Natural killer cell (primary cell): ENCODE results near the gene TRAT1. TPM values are rescaled to one million over a fixed set of nuclear protein-coding genes. Genes with fewer than 3 reads are reported as not detected.

ENCODE experiments used
- ATAC-seq, 3 donors: fragments of 150-1000 bp in 2 of 3; fragments of 200-7000 bp in 1 of 3; cut with Tn5 transposase; 1 replicate in 1 of 3; 2 replicates in 2 of 3; pipeline ENCODE4 v1.10.0; 2021; ENCODE audit warnings: mild to moderate bottlenecking in 2 of 3, moderate library complexity in 2 of 3
- DNase-seq, 2 donors: peaks; one replicate each; pipeline versions ENCODE4 v3.0.0 to v3.0.0-alpha.2; 2013 to 2021; ENCODE audit warnings: mixed read lengths in 1 of 2
- H3K27ac ChIP-seq: one replicate; pipeline ENCODE4 v1.5.1; 2013; ENCODE audit warnings: mild to moderate bottlenecking, low read length
- H3K27me3 ChIP-seq: one replicate; pipeline ENCODE4 v1.6.1; 2013; ENCODE audit warnings: low read length; ENCODE audit not compliant: control insufficient read depth, insufficient read depth
- H3K36me3 ChIP-seq: one replicate; pipeline ENCODE4 v1.6.1; 2013; ENCODE audit warnings: low read length; ENCODE audit not compliant: control insufficient read depth, insufficient read depth
- H3K4me1 ChIP-seq: one replicate; pipeline ENCODE4 v1.6.1; 2013; ENCODE audit warnings: low read length; ENCODE audit not compliant: control insufficient read depth, insufficient read depth
- H3K4me3 ChIP-seq: one replicate; pipeline ENCODE4 v1.5.1; 2013; ENCODE audit warnings: low read length
- H3K9me3 ChIP-seq: one replicate; pipeline ENCODE4 v1.6.1; 2013; ENCODE audit warnings: low read length; ENCODE audit not compliant: control insufficient read depth, insufficient read depth
- H3K27ac Mint-ChIP-seq, 2 donors: one replicate each; pipeline ENCODE4 v1.8.0; 2022; ENCODE audit warnings: mild to moderate bottlenecking in 2 of 2, mixed read lengths in 2 of 2, moderate library complexity in 1 of 2
- H3K27me3 Mint-ChIP-seq, 2 donors: one replicate each; pipeline ENCODE4 v1.8.0; 2022; ENCODE audit warnings: low read depth in 2 of 2, mixed read lengths in 2 of 2
- H3K36me3 Mint-ChIP-seq: one replicate; pipeline ENCODE4 v1.8.0; 2022; ENCODE audit warnings: mixed read lengths
- H3K4me1 Mint-ChIP-seq, 2 donors: one replicate each; pipeline ENCODE4 v1.8.0; 2022; ENCODE audit warnings: mixed read lengths in 2 of 2
- H3K4me3 Mint-ChIP-seq: one replicate; pipeline ENCODE4 v1.8.0; 2022; ENCODE audit warnings: mild to moderate bottlenecking, moderate library complexity, mixed read lengths
- H3K9me3 Mint-ChIP-seq, 2 donors: one replicate each; pipeline ENCODE4 v1.8.0; 2022; ENCODE audit warnings: mixed read lengths in 2 of 2
- WGBS: methylation state at CpG from one replicate; pipeline ENCODE4 v1.1.7; 2013; ENCODE audit warnings: missing lambda C conversion rate; ENCODE audit not compliant: insufficient coverage; 5-methylcytosine and 5-hydroxymethylcytosine counted together
- intact Hi-C: fragments of 100-400 bp; cut with micrococcal nuclease; formaldehyde crosslinking; loops from one replicate; pipeline ENCODE4 v1.14.2; 2022
- total RNA-seq, 4 donors: library from RNA; stranded (reverse); fragments of 120-200 nt in 1 of 4; gene quantifications; one replicate each; pipeline versions ENCODE4 v1.2.3 to v1.2.4, GENCODE V29; 2013 to 2022
- TF ChIP-seq, protein P1 (sequence below): fragments of 200-600 bp; IDR thresholded peaks from one replicate; pipeline ENCODE4 v1.8.0; 2022; ENCODE audit warnings: antibody characterized with exemption

TRAT1 gene
- total RNA-seq, 3 donors from 2014 or later (not counting 1 experiment from before 2014, with no cell fraction given): 1.6 to 9.1 (median 2.4) TPM

DNA sequence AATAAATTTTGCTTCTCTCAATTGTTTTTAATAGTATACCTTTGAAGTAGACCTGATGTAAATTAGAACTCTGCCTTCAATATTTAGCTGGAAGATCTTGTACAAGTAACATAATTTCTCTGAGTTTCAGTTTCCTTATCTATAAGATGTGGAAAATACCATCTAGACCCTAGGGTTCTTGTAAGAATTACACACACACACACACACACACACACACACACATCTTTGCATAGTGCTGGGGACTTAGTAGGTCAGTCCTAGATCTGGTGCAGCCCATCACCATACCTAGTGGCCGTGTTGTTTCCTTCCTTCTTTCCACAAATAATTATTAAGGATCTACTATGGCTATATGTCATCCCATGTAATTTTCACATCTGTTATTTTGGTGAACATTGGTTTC lies 11.0 kb downstream of the TRAT1 start:
- no peak overlapping the region for H3K4me3 Mint-ChIP-seq
- no peak overlapping the region for H3K4me3 ChIP-seq
- H3K27ac Mint-ChIP-seq: no peak overlapping the region
- TF ChIP-seq, protein P1, sequence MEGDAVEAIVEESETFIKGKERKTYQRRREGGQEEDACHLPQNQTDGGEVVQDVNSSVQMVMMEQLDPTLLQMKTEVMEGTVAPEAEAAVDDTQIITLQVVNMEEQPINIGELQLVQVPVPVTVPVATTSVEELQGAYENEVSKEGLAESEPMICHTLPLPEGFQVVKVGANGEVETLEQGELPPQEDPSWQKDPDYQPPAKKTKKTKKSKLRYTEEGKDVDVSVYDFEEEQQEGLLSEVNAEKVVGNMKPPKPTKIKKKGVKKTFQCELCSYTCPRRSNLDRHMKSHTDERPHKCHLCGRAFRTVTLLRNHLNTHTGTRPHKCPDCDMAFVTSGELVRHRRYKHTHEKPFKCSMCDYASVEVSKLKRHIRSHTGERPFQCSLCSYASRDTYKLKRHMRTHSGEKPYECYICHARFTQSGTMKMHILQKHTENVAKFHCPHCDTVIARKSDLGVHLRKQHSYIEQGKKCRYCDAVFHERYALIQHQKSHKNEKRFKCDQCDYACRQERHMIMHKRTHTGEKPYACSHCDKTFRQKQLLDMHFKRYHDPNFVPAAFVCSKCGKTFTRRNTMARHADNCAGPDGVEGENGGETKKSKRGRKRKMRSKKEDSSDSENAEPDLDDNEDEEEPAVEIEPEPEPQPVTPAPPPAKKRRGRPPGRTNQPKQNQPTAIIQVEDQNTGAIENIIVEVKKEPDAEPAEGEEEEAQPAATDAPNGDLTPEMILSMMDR: no peak
- H3K36me3 ChIP-seq: no peaks in the 10 kb centered on the region
- no peaks in the 10 kb centered on the region for H3K36me3 Mint-ChIP-seq
- peak overlapping the region; percentile 19 for H3K27ac ChIP-seq
- intact Hi-C loops: no loop called here
- ATAC-seq (no peak), DNase-seq (peak in 1 of 2 donors; percentile 39)
- H3K9me3 ChIP-seq: no peaks in the 10 kb centered on the region
- peaks cover 2% of the 10 kb centered on the region for H3K27me3 ChIP-seq
- peaks cover 0 to 7% of the 10 kb centered on the region in 2 donors for H3K27me3 Mint-ChIP-seq
- WGBS: 58% methylated on average over 1 of the region's 1 CpG
- no peaks in the 10 kb centered on the region for H3K9me3 Mint-ChIP-seq
- peaks cover 5 to 13% of the 10 kb centered on the region in 2 donors for H3K4me1 Mint-ChIP-seq
- H3K4me1 ChIP-seq: no peaks in the 10 kb centered on the region

DNA sequence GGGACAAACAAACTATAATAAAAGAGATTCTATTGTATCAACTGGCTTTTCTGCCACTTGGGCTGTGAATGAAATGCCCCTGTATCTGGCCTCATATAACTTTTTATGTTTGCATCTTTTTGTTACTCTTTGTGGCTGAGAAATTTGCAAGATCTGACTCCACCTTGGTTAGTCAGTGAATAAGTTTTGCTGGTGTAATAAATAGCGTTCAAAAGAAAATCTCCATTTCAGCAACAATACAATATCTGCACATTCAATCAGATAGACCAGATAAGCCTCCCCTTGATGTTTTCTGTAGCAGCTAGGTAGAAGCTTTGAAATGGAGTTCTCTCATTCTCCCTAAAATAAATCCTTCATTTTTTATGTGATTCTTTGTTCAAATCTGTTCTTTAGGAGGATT lies 12.0 kb downstream of the TRAT1 start:
- no peaks in the 10 kb centered on the region for H3K9me3 Mint-ChIP-seq
- intact Hi-C loops: no loop called here
- Histone ChIP-seq H3K9me3 (no peaks in the 10 kb centered on the region), H3K27ac (no peak overlapping the region), H3K36me3 (no peaks in the 10 kb centered on the region), H3K4me1 (no peaks in the 10 kb centered on the region), H3K4me3 (no peak overlapping the region), H3K27me3 (peaks cover 2% of the 10 kb centered on the region)
- DNase-seq: peak in 1 of 2 donors; percentile 64
- H3K27me3 Mint-ChIP-seq: peaks cover 0 to 7% of the 10 kb centered on the region in 2 donors
- H3K36me3 Mint-ChIP-seq: no peaks in the 10 kb centered on the region
- no CpG with 5 or more reads among the region's 1 CpG for WGBS
- TF ChIP-seq, protein P1: no peak
- H3K4me1 Mint-ChIP-seq: peaks cover 5 to 13% of the 10 kb centered on the region in 2 donors
- ATAC-seq: no peak
- H3K4me3 Mint-ChIP-seq: no peak overlapping the region
- peak overlapping the region; percentile 1 to 17 for H3K27ac Mint-ChIP-seq

DNA sequence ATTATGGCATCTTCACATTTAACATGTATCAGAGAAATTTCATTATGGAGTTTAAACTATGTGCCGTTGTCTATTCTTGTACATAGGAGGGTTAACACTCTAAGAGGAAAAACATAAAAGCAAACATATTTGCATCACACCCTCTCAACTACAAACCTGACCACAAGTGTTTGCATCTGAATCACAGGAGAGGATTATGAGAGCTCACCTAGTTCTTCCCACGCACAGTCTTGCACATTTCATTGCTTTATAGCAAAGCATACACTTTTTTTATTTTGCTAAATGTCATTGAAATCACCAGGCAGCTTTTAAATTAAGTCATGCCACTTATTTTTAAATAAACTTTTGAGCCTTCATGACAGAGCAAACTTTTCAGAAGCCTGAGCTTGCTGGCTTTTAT lies 12.5 kb downstream of the TRAT1 start:
- H3K27me3 ChIP-seq: peaks cover 2% of the 10 kb centered on the region
- no peak overlapping the region for H3K27ac ChIP-seq
- no peaks in the 10 kb centered on the region for H3K9me3 ChIP-seq
- TF ChIP-seq, protein P1: no peak
- no peaks in the 10 kb centered on the region for H3K36me3 ChIP-seq
- peaks cover 0 to 7% of the 10 kb centered on the region in 2 donors for H3K27me3 Mint-ChIP-seq
- peak in 1 of 2 donors; percentile 80 for DNase-seq
- peak in 2 of 3 donors; percentile 57 to 65 for ATAC-seq
- WGBS: 50% methylated on average over 1 of the region's 2 CpGs
- H3K4me3 Mint-ChIP-seq: no peak overlapping the region
- no peaks in the 10 kb centered on the region for H3K9me3 Mint-ChIP-seq
- no peak overlapping the region for H3K4me3 ChIP-seq
- intact Hi-C loops: no loop called here
- peaks cover 5 to 13% of the 10 kb centered on the region in 2 donors for H3K4me1 Mint-ChIP-seq
- H3K4me1 ChIP-seq: no peaks in the 10 kb centered on the region
- H3K27ac Mint-ChIP-seq: peak overlapping the region; percentile 1 to 17
- no peaks in the 10 kb centered on the region for H3K36me3 Mint-ChIP-seq

DNA sequence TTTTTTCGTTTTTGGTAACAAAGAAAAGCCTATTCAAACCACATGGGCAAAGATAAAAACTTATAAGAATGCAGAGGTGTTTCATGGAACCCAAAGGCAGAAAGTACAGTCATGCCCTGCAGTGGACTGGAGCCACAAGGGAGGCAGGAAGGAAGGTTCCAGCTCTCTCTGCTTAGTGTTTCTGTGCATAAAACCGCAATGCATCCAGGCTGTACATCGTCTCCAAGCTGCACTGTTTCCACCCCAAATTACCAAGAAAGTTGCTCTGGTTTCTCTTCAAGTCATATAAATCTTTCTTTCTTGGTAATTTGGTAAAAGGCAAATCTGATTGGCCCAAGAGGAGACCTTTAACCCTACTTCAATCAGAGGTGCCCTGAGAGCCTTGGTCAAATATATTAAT lies 15.8 kb downstream of the TRAT1 start:
- ATAC-seq: no peak
- H3K27me3 ChIP-seq: peaks cover 2% of the 10 kb centered on the region
- H3K4me3 Mint-ChIP-seq: no peak overlapping the region
- TF ChIP-seq, protein P1: no peak
- intact Hi-C loops: no loop called here
- peaks cover 5 to 7% of the 10 kb centered on the region in 2 donors for H3K27me3 Mint-ChIP-seq
- DNase-seq: peak in 1 of 2 donors; percentile 52
- peaks cover 11 to 13% of the 10 kb centered on the region in 2 donors for H3K4me1 Mint-ChIP-seq
- H3K36me3 ChIP-seq: no peaks in the 10 kb centered on the region
- H3K9me3 Mint-ChIP-seq: no peaks in the 10 kb centered on the region
- no peak overlapping the region for H3K27ac ChIP-seq
- no peak overlapping the region for H3K4me3 ChIP-seq
- H3K9me3 ChIP-seq: no peaks in the 10 kb centered on the region
- H3K36me3 Mint-ChIP-seq: no peaks in the 10 kb centered on the region
- WGBS: 100% methylated on average over 2 of the region's 3 CpGs
- H3K4me1 ChIP-seq: no peaks in the 10 kb centered on the region
- H3K27ac Mint-ChIP-seq: no peak overlapping the region
